Large intestine (tissue), 3 donors: ENCODE results near the gene ECT2. TPM values are rescaled to one million over a fixed set of nuclear protein-coding genes. Genes with fewer than 3 reads are reported as not detected.
"Not testable (repeated sequence)": the region's sequence is repeated elsewhere in the genome, so short reads cannot be mapped to it uniquely, and the experiment has no call there.

ENCODE experiments used
- DNase-seq, 2 donors: peaks; one replicate each; pipeline versions ENCODE4 v3.0.0 to v3.0.0-alpha.2; 2013
- H3K27ac ChIP-seq: one replicate; pipeline ENCODE4 v1.5.1; 2013; ENCODE audit warnings: low read length
- H3K27me3 ChIP-seq: 2 replicates; pipeline ENCODE4 v1.6.1; 2013; ENCODE audit warnings: low read length; ENCODE audit not compliant: control insufficient read depth, insufficient read depth
- H3K36me3 ChIP-seq: 2 replicates; pipeline ENCODE4 v1.6.1; 2013; ENCODE audit warnings: low read length; ENCODE audit not compliant: control insufficient read depth, insufficient read depth
- H3K4me1 ChIP-seq: one replicate; pipeline ENCODE4 v1.6.1; 2013; ENCODE audit warnings: low read length; ENCODE audit not compliant: control insufficient read depth, insufficient read depth
- H3K4me3 ChIP-seq: one replicate; pipeline ENCODE4 v1.5.1; 2013; ENCODE audit warnings: low read length
- H3K9me3 ChIP-seq: one replicate; pipeline ENCODE4 v1.6.1; 2013; ENCODE audit warnings: mild to moderate bottlenecking, low read depth, low read length, moderate library complexity; ENCODE audit not compliant: control insufficient read depth
- WGBS: methylation state at CpG from one replicate; pipeline ENCODE4 v1.1.5; 2013; ENCODE audit warnings: low lambda C conversion rate; ENCODE audit not compliant: insufficient coverage; 5-methylcytosine and 5-hydroxymethylcytosine counted together
- polyA plus RNA-seq: library from polyadenylated mRNA; unstranded; fragments of 120-200 nt; gene quantifications from one replicate; pipeline ENCODE4 v1.2.1, GENCODE V29; 2013

ECT2 gene
- polyA plus RNA-seq, 1 donor = 16.2 TPM

DNA sequence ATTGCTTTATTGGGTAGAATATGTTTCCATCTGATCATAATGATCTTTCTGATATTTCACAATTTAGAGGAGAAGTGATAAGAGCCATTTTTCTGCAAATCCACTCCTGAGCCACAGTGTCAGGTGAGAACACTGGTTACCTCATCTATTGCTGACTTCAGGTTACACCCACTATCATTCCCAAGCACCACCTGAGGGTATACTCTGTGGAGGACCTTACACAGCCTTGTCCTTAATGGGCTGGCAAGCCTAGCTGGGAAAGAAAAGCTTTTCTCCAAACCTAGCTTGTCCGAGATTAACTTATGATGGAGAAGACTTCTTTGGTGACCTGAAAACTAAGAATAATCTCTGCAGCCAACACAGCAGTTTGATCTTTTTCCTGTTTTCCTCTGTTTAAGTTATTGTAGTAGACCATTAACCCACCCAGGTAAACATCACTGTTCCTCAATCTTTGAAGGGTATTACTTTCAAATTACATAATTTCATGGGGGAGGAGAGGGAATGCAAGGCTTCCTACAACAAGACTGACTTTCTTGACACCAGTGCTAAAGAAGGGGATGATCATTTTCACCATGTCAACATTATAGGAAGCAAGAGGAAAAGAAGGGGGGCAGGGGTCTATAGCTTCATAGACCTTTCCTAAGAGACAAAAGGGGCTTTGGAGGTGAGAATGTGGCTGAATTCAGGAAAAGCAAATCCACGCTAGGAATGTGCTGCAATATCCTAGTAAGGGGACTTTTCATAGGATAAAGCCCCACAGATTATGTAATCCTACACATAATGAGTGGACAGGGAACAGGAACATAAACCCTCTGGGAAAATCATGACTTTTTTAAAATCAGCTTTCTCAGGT lies 41.4 kb upstream of the ECT2 start:
- peaks cover 5% of the 10 kb centered on the region for H3K4me1 ChIP-seq
- H3K9me3 ChIP-seq = no peaks in the 10 kb centered on the region
- peak overlapping the region; percentile 15 for H3K27ac ChIP-seq
- H3K4me3 ChIP-seq = no peak overlapping the region
- WGBS = 94% methylated on average over 2 of the region's 2 CpGs
- no peaks in the 10 kb centered on the region for H3K36me3 ChIP-seq
- no peaks in the 10 kb centered on the region for H3K27me3 ChIP-seq
- DNase-seq = peak in 1 of 2 donors; percentile 54

- H3K9me3 ChIP-seq = no peaks in the 10 kb centered on the region
- no peaks in the 10 kb centered on the region for H3K27me3 ChIP-seq
- H3K27ac ChIP-seq = peak overlapping the region; percentile 71
- peak in 1 of 2 donors; percentile 51 for DNase-seq
- no peaks in the 10 kb centered on the region for H3K36me3 ChIP-seq
- no CpG with 5 or more reads among the region's 17 CpGs for WGBS
- H3K4me3 ChIP-seq = peak overlapping the region; percentile 83
- H3K4me1 ChIP-seq = peaks cover 5% of the 10 kb centered on the region
Observed at GRCh38 chr3:172709774-172710663, 40.5 kb upstream of the ECT2 start.

- Histone ChIP-seq H3K27me3 (no peaks in the 10 kb centered on the region), H3K9me3 (no peaks in the 10 kb centered on the region), H3K4me1 (peaks cover 5% of the 10 kb centered on the region), H3K4me3 (peak within 1 kb of the TSS; percentile 83), H3K27ac (peak within 1 kb of the TSS; percentile 71), H3K36me3 (no peaks in the 10 kb centered on the region)
- DNase-seq = peak; percentile 86 to 93
- 0% methylated on average over 1 of the region's 41 CpGs for WGBS
Observed at GRCh38 chr3:172710664-172711453, 39.7 kb upstream of the ECT2 start, which contains the start of gene NCEH1. NCEH1 (minus strand) TSS chr3:172711067; CDS start chr3:172710984, 83 bp downstream.

- Histone ChIP-seq H3K4me3 (peak overlapping the region; percentile 83), H3K27me3 (no peaks in the 10 kb centered on the region), H3K4me1 (peaks cover 5% of the 10 kb centered on the region), H3K9me3 (no peaks in the 10 kb centered on the region), H3K27ac (peak overlapping the region; percentile 71), H3K36me3 (no peaks in the 10 kb centered on the region)
- peak; percentile 48 to 74 for DNase-seq
- no CpG with 5 or more reads among the region's 2 CpGs for WGBS
Observed at GRCh38 chr3:172711454-172711795, 39.1 kb upstream of the ECT2 start.

GRCh38 chr3:172713316-172713715 lies 37.2 kb upstream of the ECT2 start:
- no peak overlapping the region for H3K4me3 ChIP-seq
- no CpG with 5 or more reads among the region's 3 CpGs for WGBS
- DNase-seq = no peak
- H3K4me1 ChIP-seq = peaks cover 5% of the 10 kb centered on the region
- no peaks in the 10 kb centered on the region for H3K27me3 ChIP-seq
- H3K27ac ChIP-seq = no peak overlapping the region
- H3K9me3 ChIP-seq = no peaks in the 10 kb centered on the region
- H3K36me3 ChIP-seq = no peaks in the 10 kb centered on the region

- Histone ChIP-seq H3K9me3 (no peaks in the 10 kb centered on the region), H3K27me3 (no peaks in the 10 kb centered on the region), H3K27ac (no peak overlapping the region), H3K4me1 (no peaks in the 10 kb centered on the region), H3K4me3 (no peak overlapping the region), H3K36me3 (no peaks in the 10 kb centered on the region)
- DNase-seq = no peak
- WGBS = 71% methylated on average over 1 of the region's 5 CpGs
Observed at GRCh38 chr3:172716476-172716875, 34.0 kb upstream of the ECT2 start.

DNA sequence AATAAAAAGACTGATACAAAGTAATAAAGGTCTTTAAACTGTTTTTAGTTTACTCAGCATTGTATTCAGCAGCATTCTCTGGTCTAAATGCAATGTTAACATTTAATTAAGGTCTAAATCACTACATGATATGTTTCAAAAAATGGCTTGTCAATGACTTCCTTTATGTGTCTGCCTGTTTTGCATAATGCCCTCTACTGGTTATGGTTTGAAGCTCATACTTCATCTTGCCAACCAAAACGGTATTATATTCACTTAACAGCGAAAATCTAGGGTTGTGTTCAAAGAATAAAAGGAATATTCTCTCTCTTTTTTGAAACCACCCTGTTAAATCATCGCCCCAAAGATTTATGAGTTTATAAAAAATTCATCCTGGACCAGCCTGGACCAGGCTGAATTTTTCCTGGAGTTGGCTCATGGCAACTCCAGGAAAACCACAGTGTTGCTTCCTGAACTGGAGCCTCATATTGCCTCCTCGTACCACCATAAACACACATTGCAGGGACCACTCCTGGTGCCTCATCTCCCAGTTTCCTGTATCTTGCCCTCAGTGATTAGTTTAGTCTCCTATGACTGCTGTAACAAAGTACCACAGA lies 32.9 kb upstream of the ECT2 start:
- 80% methylated on average over 1 of the region's 4 CpGs for WGBS
- no peak overlapping the region for H3K27ac ChIP-seq
- DNase-seq = no peak
- no peak overlapping the region for H3K4me3 ChIP-seq
- no peaks in the 10 kb centered on the region for H3K9me3 ChIP-seq
- no peaks in the 10 kb centered on the region for H3K36me3 ChIP-seq
- H3K4me1 ChIP-seq = no peaks in the 10 kb centered on the region
- no peaks in the 10 kb centered on the region for H3K27me3 ChIP-seq

- not testable (repeated sequence) for H3K4me3 ChIP-seq, H3K9me3 ChIP-seq, H3K27me3 ChIP-seq, H3K36me3 ChIP-seq, H3K27ac ChIP-seq, DNase-seq, H3K4me1 ChIP-seq
- 80% methylated on average over 1 of the region's 8 CpGs for WGBS
Observed at GRCh38 chr3:172722536-172723040, 27.9 kb upstream of the ECT2 start.

DNA sequence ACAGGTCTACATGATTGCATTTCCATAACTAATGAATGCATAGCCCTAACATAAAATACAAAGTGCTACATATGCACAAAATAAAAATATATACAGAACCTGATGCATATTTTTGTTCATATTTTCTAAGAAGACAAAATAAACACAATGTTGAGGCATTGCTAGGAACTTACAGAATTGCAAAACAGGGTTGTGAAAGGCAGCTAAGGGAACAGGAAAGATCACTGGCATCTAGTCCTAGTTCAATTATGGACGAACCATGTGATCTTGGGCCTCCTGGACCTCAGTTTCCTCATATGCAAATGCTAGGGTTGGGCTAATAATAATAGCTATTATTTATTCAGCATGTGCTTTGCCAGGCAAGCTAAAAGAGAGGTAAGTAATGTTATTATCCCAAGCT lies 24.1 kb upstream of the ECT2 start:
- Histone ChIP-seq H3K4me3 (no peak overlapping the region), H3K9me3 (no peaks in the 10 kb centered on the region), H3K36me3 (no peaks in the 10 kb centered on the region), H3K27ac (no peak overlapping the region), H3K27me3 (no peaks in the 10 kb centered on the region), H3K4me1 (no peaks in the 10 kb centered on the region)
- no CpG with 5 or more reads among the region's 1 CpG for WGBS
- DNase-seq = no peak
